Omental fat pad (tissue), 4 donors: Measurements from ENCODE around the gene CAMK2A. TPM values are rescaled to one million over a fixed set of nuclear protein-coding genes. Genes with fewer than 3 reads are reported as not detected.
A peak's percentile ranks its signal among the peaks of the same experiment; 100 is the strongest.

Experiments used
- ATAC-seq: fragments of 150-250 bp; one replicate; pipeline ENCODE4 v1.9.1; 2016; ENCODE audit warnings: mild to moderate bottlenecking, moderate library complexity; ENCODE audit not compliant: low FRiP score
- DNase-seq: peaks from one replicate; pipeline ENCODE4 v3.0.0-alpha.2; 2019; ENCODE audit warnings: low spot score
- total RNA-seq, 4 donors: library from RNA; depleted of rRNA; stranded (reverse); fragments of >200 nt; gene quantifications; one replicate each; pipeline ENCODE4 v1.1.0, GENCODE V29; 2016
- TF ChIP-seq, protein P1 (sequence below), 3 donors: fragments of 450-650 bp; IDR thresholded peaks; one replicate each; pipeline ENCODE4 v1.5.1; 2016 to 2017; ENCODE audit warnings: antibody characterized with exemption in 3 of 3, mild to moderate bottlenecking in 3 of 3, moderate library complexity in 2 of 3

CAMK2A gene
- total RNA-seq, 4 donors from 2014 or later, result 0.28 to 2.9 TPM; not detected in 2

DNA sequence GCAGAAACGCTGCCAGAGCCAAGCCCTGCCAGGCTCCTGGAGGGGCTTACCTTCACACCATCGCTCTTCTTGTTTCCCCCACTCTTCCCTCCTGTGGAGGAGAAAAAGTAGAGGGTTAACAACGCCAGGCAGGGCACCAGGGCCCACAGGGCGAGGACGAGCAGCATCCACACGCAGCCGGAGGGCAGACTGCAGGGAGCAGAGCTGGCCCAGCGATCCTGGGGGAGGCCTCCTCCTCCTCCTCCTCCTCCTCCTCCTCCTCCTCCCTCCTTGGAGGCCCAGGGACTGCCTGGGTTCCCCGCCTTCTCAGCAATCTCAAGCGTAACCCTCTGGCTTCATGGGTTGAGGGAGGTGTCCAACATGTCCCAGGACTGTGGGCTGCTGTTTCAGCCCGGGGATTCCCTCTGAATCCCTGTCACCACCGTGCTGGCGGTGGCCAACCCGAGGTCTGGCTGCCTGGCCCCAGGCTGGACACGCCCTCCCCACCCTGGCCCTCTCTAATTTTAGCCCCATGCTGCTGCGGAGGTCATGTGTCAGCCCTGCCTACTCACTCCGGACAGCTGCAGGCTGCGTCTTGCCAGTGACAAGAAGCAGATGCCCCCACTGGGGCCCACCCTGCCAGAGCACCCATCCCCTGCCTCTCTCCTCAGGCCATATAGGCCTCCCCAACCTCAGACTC lies 44.3 kb downstream of the CAMK2A start:
- no peak for DNase-seq
- TF ChIP-seq, protein P1, sequence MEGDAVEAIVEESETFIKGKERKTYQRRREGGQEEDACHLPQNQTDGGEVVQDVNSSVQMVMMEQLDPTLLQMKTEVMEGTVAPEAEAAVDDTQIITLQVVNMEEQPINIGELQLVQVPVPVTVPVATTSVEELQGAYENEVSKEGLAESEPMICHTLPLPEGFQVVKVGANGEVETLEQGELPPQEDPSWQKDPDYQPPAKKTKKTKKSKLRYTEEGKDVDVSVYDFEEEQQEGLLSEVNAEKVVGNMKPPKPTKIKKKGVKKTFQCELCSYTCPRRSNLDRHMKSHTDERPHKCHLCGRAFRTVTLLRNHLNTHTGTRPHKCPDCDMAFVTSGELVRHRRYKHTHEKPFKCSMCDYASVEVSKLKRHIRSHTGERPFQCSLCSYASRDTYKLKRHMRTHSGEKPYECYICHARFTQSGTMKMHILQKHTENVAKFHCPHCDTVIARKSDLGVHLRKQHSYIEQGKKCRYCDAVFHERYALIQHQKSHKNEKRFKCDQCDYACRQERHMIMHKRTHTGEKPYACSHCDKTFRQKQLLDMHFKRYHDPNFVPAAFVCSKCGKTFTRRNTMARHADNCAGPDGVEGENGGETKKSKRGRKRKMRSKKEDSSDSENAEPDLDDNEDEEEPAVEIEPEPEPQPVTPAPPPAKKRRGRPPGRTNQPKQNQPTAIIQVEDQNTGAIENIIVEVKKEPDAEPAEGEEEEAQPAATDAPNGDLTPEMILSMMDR (IDR thresholded peaks at IDR 0.05), result no peak
- peak; percentile 39 for ATAC-seq

- ATAC-seq, result no peak
- TF ChIP-seq, protein P1 (IDR thresholded peaks at IDR 0.05), result no peak
- no peak for DNase-seq
Observed at GRCh38 chr5:150244209-150244608, 45.4 kb downstream of the CAMK2A start.

DNA sequence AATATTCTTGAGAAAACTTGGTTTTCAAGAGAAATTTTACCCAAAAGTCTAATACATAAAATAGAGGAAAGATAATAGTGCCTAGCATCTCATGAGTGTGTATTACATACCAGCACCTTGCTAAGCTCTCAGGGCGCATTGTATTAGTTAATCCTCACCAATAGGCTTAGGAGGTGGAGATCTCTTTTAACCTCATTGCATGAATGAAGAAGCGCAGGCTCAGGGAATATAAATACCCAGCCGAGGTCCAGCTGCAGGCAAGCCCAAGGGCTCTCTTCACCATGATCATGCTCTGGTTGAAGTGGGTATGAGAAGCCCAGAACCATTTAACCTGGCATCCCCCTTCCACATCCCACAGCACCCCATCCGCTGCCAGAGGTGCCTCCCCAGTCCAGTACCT lies 46.0 kb downstream of the CAMK2A start:
- no peak for ATAC-seq
- TF ChIP-seq, protein P1 (IDR thresholded peaks at IDR 0.05), result no peak
- no peak for DNase-seq

GRCh38 chr5:150242251-150242894 lies 47.2 kb downstream of the CAMK2A start:
- DNase-seq (no peak), ATAC-seq (no peak)
- TF ChIP-seq, protein P1 (IDR thresholded peaks at IDR 0.05), result no peak

- ATAC-seq (no peak), DNase-seq (no peak)
Observed at GRCh38 chr5:150241298-150242160, 48.0 kb downstream of the CAMK2A start.

DNA sequence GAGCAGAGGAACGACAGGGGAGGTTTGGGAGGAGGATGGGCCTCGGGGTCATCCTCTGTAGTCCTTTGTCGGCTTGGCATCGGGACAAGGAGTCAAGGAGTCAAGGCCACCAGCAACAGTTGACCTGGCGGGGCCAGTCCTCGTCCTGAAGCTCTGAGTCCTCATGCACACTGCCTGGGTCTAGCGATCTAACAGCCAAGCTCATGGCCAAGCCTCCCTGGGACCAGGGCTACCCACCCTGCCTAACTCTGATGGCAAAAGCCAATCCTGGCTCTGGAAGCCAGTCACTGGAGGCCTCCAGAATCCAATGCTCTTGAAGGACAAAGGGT lies 49.8 kb downstream of the CAMK2A start:
- TF ChIP-seq, protein P1 (IDR thresholded peaks at IDR 0.05), result no peak
- DNase-seq (no peak), ATAC-seq (no peak)

More at GRCh38 chr5:150241298-150242160, 48.0 kb downstream of the CAMK2A start:
- TF ChIP-seq, protein P1 (IDR thresholded peaks at IDR 0.05), result no peak
